H1 (cell line): ENCODE data around the gene DACT1.

ENCODE experiments used
- EZH2 ChIP-seq: fragments of 200-600 bp; sonication (generic); IDR thresholded peaks from 2 replicates; pipeline ENCODE4 v1.7.1; 2012; ENCODE audit warnings: low read depth, mild to moderate bottlenecking, moderate library complexity, low read length, inconsistent platforms; ENCODE audit not compliant: severe bottlenecking
- GABPA ChIP-seq: IDR thresholded peaks from 2 replicates; pipeline ENCODE4 v1.6.1; 2011; ENCODE audit warnings: mild to moderate bottlenecking, low read length, moderate library complexity, borderline replicate concordance; ENCODE audit not compliant: insufficient read depth
- MAFK ChIP-seq: IDR thresholded peaks from 2 replicates; pipeline ENCODE4 v1.6.1; 2012; ENCODE audit warnings: low read depth, mild to moderate bottlenecking, improper control_type of control experiment, low read length
- POLR2A ChIP-seq, 2 experiments: IDR thresholded peaks; 1 replicate in 1 of 2; 2 replicates in 1 of 2; pipeline ENCODE4 v1.6.1; 2011; ENCODE audit warnings: low read depth in 2 of 2, low read length in 2 of 2, mild to moderate bottlenecking in 2 of 2; ENCODE audit errors: control extremely low read depth in 1 of 2
- RAD21 ChIP-seq, 2 experiments: IDR thresholded peaks in 1 of 2; conservative IDR thresholded peaks in 1 of 2; 2 replicates each; pipeline ENCODE4 v1.6.1; 2011; ENCODE audit warnings: low read depth in 2 of 2, low read length in 2 of 2, improper control_type of control experiment in 1 of 2, inconsistent platforms in 1 of 2, mild to moderate bottlenecking in 1 of 2, moderate library complexity in 1 of 2
- SP2 ChIP-seq: IDR thresholded peaks from 2 replicates; pipeline ENCODE4 v1.6.1; 2012; ENCODE audit warnings: mild to moderate bottlenecking, low read length, inconsistent platforms
- SUZ12 ChIP-seq: fragments of 200-600 bp; sonication (generic); IDR thresholded peaks from 2 replicates; pipeline ENCODE4 v1.6.1; 2012; ENCODE audit warnings: mild to moderate bottlenecking, inconsistent platforms, low read length, moderate library complexity, mixed read lengths
- USF2 ChIP-seq: IDR thresholded peaks from 2 replicates; pipeline ENCODE4 v1.6.1; 2011; ENCODE audit warnings: low read length, improper control_type of control experiment
- YY1 ChIP-seq: IDR thresholded peaks from 2 replicates; pipeline ENCODE4 v1.6.1; 2011; ENCODE audit warnings: low read depth, mild to moderate bottlenecking, low read length
- TF ChIP-seq, protein P1 (sequence below), 3 experiments: IDR thresholded peaks; 1 replicate in 2 of 3; 2 replicates in 1 of 3; pipeline versions ENCODE4 v1.5.1 to v1.6.1; 2011; ENCODE audit warnings: low read length in 3 of 3, mild to moderate bottlenecking in 3 of 3, inconsistent platforms in 2 of 3, low read depth in 1 of 3, moderate library complexity in 1 of 3; ENCODE audit not compliant: insufficient read depth in 1 of 3; ENCODE audit errors: control extremely low read depth in 1 of 3
- TF ChIP-seq, protein P2 (sequence below): IDR thresholded peaks from 2 replicates; pipeline ENCODE4 v1.6.1; 2012; ENCODE audit warnings: inconsistent platforms

GRCh38 chr14:58687232-58687795 is 49.6 kb downstream of the DACT1 start:
- TF ChIP-seq, protein P1, sequence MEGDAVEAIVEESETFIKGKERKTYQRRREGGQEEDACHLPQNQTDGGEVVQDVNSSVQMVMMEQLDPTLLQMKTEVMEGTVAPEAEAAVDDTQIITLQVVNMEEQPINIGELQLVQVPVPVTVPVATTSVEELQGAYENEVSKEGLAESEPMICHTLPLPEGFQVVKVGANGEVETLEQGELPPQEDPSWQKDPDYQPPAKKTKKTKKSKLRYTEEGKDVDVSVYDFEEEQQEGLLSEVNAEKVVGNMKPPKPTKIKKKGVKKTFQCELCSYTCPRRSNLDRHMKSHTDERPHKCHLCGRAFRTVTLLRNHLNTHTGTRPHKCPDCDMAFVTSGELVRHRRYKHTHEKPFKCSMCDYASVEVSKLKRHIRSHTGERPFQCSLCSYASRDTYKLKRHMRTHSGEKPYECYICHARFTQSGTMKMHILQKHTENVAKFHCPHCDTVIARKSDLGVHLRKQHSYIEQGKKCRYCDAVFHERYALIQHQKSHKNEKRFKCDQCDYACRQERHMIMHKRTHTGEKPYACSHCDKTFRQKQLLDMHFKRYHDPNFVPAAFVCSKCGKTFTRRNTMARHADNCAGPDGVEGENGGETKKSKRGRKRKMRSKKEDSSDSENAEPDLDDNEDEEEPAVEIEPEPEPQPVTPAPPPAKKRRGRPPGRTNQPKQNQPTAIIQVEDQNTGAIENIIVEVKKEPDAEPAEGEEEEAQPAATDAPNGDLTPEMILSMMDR (IDR thresholded peaks at IDR 0.05; ENCODE audit: control extremely low read depth in 1 of 3, insufficient read depth in 1 of 3, low read depth in 1 of 3, low read length in 3 of 3), result no peak
- TF ChIP-seq MAFK (no peak), SUZ12 (no peak), USF2 (no peak), EZH2 (no peak), RAD21 (IDR thresholded peaks at IDR 0.05 in 1 of 2, conservative IDR thresholded peaks at IDR 0.05 in 1 of 2; ENCODE audit: low read depth in 2 of 2, low read length in 2 of 2) (no peak), YY1 (no peak), POLR2A (IDR thresholded peaks at IDR 0.05; ENCODE audit: control extremely low read depth in 1 of 2, low read depth in 2 of 2, low read length in 2 of 2) (no peak), SP2 (no peak), GABPA (no peak)
- TF ChIP-seq, protein P2, sequence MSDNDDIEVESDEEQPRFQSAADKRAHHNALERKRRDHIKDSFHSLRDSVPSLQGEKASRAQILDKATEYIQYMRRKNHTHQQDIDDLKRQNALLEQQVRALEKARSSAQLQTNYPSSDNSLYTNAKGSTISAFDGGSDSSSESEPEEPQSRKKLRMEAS, result no peak
